ENCODE data around the gene DES.

Gene DES

DNA sequence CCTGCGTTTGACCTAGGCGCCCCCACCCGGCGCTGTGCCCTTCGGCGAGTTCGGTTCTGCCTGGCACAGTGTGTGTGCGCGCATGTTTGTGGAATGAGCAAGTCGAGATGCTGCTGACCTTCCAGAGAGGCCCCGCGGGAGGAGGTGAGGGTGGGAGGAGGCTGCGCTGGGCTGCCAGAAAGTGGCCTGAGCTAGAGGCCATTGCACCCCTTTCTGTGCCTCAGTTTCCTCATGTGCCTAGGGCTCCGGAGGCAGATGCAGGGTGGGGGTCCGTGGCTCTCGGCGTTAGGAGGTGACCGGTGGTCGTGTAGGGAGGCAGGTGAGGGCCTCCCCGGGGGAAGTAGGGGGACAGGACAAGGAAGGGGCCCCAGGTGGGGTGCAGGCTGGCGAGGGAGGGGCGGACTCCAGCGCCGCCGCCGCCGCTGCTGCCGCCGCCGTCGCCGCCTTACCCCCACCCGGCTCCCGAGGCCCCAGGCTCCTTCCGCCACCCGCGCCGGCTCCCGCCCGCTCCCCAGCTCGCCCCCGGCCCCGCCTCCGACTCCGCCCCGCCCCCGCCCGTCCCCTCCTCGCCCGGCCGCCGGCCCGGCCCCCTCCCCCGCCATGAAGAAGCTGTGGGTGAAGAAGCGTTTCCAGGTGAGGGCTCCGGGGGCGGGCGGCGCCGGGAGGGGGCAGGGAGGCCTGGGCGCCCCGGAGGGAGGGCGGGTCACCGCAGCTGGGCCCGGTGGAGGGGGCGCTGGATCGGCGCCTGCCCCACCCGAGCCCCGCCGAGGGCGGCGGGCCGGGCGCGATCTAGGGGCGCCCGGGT, 23.5 kb downstream of the DES start:
- DNase-seq, result peak; percentile 73

DNA sequence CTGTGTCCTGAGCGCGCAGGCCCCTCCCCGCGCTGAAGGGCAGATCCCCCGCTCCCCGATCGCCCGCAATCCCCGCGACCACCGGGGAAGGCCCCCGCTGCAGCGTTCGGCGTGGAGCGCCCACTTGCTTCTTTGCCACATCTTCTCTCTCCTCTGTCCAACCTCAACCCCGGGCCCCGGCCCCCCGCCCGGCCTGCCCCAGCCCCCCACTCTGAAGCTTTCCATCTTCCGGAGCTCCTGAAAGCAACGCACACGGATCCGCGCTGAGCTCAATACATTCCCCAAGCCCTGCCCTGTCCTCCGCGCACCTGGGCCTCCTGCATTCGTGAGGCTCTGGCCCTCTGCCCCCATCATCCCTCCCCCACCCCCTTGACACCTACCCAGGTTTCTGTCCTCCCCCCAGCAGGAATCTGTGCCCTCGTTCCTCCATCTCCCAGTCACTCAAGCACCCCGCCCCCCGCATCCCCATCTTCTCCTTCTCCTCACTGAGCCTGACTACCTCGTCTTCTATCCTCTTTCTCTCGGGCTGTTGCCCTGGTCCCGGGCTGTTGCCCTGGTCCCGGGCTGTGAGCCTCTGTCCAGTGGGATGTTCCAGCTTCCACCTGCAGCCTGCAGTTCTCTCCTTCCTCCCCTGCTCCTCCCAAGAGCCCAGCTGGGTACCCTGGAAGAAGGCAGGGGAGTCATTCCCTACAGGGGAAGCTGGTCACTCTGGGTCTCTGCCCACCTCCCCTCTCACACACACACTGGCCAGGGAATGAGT, 24.3 kb downstream of the DES start:
- peak; percentile 48 for DNase-seq

DNA sequence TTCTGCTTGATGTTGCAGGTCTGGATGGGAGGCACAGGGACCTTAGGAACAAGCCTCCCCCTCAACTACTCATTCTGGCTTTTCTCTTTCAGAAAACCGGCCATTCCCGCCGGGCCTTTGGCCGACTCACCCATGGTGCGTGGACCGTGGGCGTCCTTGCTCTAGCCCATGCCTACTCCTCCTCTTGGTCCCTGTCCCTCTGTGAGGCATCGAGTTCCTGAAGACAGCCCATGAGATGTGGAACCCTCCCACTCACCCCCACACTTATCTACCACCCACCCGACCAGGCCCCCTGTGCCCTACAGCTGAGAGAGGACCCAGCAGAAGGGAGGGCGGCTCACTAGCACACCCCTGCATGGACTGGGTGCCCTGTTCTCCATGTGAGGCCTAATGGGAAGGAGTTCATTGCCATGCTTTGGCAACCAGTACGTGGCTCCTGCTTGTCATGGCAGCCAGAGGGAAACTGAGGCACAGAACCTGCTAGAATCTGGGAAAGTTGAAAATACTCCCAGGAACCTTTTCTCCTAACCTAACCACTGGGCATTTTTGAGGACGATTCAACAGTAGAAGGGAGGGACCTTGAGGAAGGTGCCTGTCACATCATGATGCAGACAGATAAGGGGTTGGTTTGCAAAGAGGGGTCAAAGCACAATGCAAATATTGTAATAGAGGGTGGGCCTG, 25.0 kb downstream of the DES start:
- no peak for DNase-seq

DNA sequence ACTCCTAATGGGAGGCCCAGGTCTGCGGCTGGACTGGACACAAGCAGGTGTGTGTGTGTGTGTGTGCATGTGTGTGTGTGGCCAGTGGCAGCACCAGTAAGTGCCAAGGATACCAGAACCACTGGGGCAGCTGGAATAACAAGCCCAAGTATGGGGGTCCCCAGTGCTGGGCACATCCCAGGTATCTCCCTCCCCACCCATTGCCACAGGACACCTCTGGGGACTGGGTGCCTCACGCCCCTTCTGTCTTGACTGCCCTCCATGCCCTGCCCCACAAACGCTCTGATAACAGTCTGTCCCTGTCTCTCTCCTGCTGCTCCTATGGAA, 25.5 kb downstream of the DES start:
- DNase-seq, result no peak

DNA sequence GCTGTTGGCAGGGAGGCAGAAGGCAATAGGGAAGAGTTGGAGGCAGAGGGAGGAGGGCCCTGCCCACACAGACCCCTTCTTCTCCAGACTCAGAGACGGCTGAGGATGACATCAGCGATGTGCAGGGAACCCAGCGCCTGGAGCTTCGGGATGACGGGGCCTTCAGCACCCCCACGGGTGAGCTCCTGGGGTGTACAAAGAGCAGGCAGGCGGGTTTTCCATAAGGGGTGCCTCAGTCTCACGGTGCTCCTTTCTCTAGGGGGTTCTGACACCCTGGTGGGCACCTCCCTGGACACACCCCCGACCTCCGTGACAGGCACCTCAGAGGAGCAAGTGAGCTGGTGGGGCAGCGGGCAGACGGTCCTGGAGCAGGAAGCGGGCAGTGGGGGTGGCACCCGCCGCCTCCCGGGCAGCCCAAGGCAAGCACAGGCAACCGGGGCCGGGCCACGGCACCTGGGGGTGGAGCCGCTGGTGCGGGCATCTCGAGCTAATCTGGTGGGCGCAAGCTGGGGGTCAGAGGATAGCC, 26.5 kb downstream of the DES start:
- no peak for DNase-seq

DNA sequence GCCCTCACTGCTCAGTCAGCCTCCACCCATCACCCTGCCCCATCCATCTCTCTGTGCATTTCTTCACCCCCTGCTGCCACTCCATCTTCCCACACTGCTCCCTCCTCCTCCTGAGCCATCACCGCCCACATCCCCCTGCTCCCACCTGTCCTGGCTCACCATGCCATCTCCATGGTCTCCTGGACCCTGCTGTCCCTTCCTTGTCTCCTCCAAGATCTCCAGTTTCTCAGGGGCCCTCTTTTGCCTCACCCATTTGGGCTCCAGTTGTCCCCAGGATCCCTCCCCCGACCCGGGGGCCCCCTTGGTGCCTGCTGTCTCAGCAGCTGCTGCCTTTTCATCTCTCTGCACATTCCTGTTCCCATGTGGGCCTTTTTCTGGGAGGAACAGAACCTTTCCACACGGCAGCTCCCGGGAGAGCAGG, 27.1 kb downstream of the DES start:
- DNase-seq, result no peak

DNA sequence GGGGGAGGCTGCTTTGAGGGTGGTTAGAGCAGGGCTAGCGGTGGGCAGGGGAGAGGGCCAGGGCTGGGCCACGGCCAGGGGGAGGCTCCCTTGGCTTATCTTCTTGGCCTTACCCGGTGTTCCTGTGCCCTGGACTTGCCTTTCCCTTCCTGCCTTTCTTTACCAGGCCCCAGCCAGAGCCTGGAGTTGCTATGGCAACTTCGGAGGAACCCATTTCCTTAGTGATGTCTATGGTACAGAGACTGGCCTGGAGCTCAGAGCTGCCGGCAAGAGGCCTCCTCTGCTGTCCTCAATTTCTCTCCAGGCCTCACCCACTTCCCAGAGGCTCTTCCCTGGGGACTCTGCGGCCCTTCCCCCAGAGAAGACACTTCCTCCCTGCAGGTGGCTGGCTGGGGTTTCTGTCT, 27.9 kb downstream of the DES start:
- peak; percentile 84 for DNase-seq

DNA sequence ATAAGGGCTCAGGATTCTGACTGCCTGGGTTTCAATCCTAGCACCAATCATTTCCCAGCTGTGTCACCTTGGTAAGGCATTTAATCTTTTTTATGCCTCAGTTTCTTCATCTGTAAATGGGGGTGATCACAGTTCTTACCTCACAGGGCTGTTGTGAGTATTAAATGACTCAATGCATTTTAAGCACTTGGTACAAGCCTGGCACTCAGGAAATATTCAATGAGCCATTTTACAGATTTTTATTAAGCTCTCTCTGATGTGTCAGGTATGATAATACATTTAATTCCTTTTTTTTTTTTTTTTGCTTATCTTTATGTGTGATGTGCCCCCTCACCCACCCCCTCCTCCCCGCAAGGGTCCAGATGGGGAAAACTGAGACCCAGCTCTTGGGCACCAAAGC, 28.5 kb downstream of the DES start:
- no peak for DNase-seq

DNA sequence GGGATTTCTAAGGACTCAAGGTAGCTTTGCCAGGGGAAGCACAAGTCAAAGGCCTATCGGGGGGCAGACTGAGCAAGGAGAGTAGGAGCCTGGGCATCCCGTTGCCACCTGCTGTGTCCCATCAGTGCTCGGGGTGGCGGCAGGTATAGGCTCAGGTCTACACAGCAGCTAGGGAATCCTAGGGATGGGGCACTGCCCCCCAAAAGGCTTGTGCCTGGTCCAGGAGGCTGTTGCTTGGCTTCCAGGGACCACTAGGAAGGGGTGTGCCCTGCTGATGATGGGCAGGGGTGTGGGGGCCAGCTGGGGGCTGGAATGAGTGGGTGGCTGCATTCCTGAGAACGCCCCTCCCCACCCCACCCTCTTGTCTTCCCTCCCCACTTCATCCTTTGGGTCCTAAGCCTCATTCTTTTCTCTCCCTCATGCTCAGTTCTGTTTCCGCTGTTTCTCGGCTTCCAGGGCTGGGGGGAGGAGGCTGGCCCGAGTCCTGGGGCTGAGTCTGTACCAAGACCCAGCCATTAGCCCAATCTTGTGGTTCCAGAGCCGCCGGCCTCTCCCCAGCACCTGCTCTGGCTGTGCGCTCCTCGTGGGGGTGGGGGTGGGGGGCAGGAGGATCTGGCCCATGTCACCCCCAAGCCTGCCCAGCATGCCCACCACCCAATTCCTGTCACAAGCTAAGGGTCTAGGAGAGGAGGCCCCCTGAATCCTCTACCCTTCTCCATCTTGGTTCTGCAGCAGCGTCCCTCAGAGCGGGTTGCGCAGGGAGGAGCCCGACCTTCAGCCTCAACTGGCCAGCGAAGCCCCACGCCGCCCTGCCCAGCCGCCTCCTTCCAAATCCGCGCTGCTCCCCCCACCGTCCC, 29.3 kb downstream of the DES start:
- DNase-seq, result no peak

DNA sequence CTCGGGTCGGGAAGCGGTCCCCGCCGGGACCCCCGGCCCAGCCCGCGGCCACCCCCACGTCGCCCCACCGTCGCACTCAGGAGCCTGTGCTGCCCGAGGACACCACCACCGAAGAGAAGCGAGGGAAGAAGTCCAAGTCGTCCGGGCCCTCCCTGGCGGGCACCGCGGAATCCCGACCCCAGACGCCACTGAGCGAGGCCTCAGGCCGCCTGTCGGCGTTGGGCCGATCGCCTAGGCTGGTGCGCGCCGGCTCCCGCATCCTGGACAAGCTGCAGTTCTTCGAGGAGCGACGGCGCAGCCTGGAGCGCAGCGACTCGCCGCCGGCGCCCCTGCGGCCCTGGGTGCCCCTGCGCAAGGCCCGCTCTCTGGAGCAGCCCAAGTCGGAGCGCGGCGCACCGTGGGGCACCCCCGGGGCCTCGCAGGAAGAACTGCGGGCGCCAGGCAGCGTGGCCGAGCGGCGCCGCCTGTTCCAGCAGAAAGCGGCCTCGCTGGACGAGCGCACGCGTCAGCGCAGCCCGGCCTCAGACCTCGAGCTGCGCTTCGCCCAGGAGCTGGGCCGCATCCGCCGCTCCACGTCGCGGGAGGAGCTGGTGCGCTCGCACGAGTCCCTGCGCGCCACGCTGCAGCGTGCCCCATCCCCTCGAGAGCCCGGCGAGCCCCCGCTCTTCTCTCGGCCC, 30.1 kb downstream of the DES start:
- no peak for DNase-seq

DNA sequence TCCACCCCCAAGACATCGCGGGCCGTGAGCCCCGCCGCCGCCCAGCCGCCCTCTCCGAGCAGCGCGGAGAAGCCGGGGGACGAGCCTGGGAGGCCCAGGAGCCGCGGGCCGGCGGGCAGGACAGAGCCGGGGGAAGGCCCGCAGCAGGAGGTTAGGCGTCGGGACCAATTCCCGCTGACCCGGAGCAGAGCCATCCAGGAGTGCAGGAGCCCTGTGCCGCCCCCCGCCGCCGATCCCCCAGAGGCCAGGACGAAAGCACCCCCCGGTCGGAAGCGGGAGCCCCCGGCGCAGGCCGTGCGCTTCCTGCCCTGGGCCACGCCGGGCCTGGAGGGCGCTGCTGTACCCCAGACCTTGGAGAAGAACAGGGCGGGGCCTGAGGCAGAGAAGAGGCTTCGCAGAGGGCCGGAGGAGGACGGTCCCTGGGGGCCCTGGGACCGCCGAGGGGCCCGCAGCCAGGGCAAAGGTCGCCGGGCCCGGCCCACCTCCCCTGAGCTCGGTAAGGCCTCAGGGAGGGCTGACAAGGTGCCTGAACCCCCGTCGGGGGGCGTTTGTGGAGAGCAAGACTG, 30.7 kb downstream of the DES start:
- no peak for DNase-seq

DNA sequence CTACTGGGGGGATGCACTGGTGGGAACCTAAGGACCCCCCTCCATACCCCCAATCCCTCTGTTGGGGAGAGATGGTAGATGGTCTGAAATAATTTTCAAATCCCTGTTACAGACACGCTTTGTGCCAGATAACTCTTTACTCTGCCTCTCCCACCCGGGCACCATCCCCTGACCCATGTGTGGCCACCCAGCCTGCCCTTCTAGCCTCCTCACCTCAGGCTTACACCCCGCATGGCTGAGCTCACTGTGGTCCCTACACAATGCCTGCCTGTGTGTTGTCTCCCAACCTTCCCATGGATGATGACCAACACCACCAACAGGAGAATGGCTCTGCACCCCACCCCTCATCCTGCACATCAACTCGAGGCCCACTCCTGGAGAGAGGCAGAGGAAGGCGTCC, 31.4 kb downstream of the DES start:
- DNase-seq, result no peak

DNA sequence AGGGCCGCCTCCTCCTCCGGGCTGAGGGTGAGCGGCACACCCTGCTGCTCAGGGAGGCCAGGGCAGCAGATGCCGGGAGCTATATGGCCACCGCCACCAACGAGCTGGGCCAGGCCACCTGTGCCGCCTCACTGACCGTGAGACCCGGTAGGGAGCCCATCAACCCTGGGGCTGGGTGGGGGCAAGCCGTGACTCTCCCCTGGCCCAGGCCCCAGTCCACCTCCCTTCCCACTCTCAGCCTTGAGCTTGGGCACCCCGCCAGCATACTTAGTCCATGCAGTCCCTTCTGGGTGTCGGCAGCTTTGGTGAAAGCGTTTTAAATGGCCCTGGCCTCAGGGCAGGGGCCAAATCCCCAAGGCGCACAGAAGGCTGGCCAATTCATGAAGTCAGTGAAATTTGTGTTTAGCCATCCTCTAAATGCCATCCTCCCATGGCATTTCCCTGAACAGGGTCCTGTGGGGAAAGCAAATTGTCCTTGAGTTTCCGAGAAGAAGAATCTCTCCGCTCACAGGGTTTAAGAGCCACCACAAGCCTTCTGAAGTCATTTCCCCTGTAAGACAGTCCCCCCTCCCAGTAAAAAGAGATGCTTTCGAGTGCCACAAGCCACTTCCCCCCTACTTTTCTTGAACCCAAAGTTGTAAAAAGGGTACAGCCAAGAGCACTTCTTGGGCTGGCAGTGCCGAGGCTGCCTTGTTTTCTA, 33.6 kb downstream of the DES start:
- DNase-seq, result no peak

DNA sequence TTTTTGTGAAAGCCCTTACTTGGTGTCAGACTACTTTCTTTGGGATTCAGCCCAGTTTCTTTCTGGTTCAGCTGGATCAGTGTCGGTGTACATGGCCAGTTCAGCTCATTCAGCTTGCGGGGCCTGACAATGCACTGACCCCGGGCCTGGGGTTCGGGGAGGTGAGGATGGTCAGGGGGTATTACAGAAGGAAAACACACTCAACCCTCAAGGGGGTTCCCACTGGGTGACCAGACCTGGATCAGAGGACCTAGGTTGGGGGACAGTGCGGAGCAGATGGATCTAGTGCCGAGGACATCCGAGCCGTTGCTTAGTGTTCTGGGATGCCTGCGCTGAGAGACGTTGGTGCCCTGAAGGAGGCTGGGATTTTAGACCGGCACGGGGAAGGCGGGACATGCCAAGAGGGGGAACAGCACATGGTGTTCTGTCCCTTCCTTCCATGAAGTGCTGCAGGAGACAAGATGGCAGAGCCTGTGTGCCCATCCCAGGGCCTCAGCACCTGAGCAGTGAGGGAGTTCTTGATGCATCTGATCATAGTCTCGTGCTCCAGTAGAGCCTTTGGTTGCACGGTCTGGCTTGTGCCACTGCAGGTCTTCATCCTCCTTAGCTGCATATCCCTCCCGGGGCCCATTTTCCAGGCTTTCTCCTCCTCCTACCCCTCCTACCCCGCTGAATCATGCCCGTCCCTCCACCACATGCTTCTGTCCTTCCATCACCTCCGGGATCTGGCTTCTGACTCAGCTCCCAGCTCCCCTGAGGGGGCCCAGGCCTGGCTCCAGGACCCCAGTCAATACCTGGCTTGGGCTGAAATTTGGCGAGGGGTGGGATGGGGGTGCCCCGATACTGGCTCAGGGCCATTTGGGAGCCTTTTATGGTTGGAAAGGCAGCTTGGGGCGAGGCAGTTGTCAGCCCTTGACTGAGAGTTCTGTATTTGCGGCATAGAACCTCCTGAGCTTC, 34.5 kb downstream of the DES start:
- DNase-seq, result no peak

DNA sequence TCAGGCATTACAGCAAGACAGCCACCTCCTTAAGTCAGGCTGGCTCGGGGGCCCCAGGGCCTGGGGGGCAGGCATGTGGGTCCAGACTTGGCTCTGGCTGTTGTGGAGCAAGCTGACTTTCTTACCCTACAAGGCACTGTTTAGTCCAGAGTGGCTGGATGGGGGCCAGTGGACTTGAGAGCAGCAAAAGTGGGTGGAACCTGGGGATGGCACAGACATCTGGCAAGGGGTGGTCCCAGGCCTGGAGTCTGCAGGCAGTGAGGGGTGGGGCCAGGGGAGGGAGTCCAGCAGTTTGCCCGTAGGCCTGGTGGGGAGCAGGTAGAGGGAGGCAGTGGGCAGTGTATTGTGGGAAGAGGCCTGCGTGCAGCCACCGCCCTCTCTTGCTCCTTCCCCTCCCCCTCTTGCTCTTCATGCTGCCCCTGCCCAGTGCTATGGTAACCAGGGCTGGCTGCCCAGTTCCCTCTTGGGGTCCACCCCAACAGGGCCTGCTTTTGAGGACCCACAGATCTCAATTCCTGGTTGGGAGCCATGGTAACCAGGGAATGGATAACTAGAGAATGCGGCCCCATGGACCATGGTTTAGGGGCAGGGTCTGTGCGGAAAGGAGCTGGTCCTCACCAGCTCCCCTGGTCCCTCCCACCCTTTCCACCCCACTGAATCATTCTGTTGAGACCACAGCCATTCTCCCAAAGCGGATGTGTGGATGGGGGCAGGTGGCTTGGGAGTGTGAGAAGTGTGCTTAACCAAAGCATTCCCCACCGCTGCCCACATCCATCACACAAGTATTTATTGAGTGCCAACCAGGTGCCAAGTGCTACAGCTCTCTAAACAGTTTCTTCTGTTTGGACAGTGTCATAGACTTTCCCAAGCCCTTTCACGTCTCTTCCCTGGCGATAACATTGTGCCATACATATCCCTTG, 35.8 kb downstream of the DES start:
- DNase-seq, result no peak

DNA sequence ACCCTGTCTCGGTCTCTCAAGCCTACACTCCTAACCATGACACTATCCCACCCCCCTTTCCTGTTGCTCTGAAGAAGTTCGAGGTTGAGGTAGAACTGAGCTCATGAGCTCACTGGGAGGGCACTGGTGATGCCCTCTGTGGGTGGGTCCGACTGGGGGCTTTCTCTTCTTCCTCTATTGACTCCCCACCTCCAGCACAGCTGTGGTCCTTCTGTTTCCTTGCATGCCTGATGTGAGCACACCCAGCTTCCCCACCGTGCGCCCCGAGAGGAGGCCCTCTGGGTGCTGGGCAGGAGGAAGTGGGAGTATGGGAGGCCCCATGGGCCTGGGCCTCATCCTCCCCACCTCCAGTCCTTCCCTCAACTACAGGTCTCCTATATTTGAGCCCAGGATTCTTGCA, 37.4 kb downstream of the DES start:
- DNase-seq, result no peak

DNA sequence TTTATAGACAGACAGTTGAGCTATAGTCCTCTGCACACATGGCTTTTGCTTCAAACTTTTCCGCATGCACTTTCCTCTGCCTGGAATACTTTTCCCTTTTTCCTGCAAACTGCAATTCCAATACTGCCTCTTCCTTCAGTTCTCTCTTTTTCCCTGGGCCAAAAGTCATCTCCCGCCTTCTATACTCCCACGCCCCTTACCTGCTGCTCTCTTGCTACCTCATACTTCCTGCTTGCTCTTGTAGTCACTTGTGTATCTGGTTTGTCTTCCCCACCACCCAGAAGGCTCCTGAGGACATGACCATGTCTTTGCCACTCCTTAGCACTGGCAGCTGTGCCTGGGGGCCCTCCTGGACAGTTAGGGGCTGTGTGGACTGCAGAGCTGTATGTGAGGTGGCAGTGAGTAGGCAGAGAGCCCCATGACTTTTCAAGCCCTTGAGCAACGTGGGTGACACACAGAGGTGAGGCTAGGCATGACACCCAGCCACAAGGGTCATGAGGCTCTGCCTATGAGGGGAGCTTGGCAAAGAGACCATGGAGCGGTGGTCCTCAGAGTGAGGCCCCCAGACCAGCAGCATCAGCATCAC, 39.7 kb downstream of the DES start:
- DNase-seq, result peak; percentile 48

DNA sequence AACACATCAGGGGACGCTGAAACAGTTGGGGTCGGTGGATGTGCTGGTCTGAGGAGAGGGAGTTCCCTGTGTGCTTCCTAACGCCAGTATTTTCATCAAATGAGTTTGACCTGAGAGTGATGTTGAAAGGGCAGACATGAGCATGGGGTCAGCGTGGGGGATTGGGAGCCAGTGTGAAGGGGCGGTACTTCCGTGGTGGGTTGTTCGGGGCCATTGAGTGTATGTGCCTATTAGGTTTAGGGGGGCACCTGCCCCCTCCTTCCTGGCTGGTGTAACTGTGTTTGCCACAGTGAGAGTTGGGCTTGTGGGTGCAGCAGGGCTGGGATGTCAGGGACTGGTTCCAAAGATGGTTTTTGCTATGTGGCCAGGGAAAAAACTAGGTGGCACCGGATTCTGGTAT, 40.8 kb downstream of the DES start:
- DNase-seq, result no peak
